Left ventricle myocardium inferior (tissue), 1 donor: ENCODE measurements around the gene C1orf226. TPM values are rescaled to one million over a fixed set of nuclear protein-coding genes. Genes with fewer than 3 reads are reported as not detected.

ENCODE experiments used
- DNase-seq: peaks from one replicate; pipeline ENCODE4 v3.0.0-alpha.2; 2020
- H3K27ac ChIP-seq: fragments of 200-600 bp; replicated peaks from 2 replicates; pipeline ENCODE4 v1.8.0; 2021
- H3K27me3 ChIP-seq: fragments of 200-600 bp; 2 replicates; pipeline ENCODE4 v1.8.0; 2021; ENCODE audit warnings: low read depth
- H3K36me3 ChIP-seq: fragments of 200-600 bp; 2 replicates; pipeline ENCODE4 v1.8.0; 2021
- H3K4me1 ChIP-seq: fragments of 200-600 bp; 2 replicates; pipeline ENCODE4 v1.8.0; 2021
- H3K4me3 ChIP-seq: fragments of 200-600 bp; 2 replicates; pipeline ENCODE4 v1.8.0; 2021; ENCODE audit warnings: mild to moderate bottlenecking, moderate library complexity
- H3K9me3 ChIP-seq: fragments of 200-600 bp; replicated peaks from 2 replicates; pipeline ENCODE4 v1.8.0; 2021
- CTCF ChIP-seq: fragments of 200-600 bp; IDR thresholded peaks from 2 replicates; pipeline ENCODE4 v1.8.0; 2021; ENCODE audit warnings: antibody characterized with exemption, mild to moderate bottlenecking, borderline replicate concordance
- intact Hi-C: fragments of 100-400 bp; cut with micrococcal nuclease; formaldehyde crosslinking; loops from one replicate; pipeline ENCODE4 v1.11.0; 2022
- total RNA-seq: library from RNA; stranded (reverse); fragmentation: NEBNext Ultra II Directional; extraction: Animal tissue kit (Norgen Biotek cat#: 25700); gene quantifications from one replicate; pipeline ENCODE4 v1.2.1, GENCODE V29; 2021
- donor health status: DM: no; HTN: yes; CAD: no; lungs with severe emphysema.

C1orf226 gene
- total RNA-seq, 1 donor from 2014 or later = 8.7 TPM

- intact Hi-C loops = no loop called here
- no peak for TF ChIP-seq CTCF
- Histone ChIP-seq H3K9me3 (no peaks in the 10 kb centered on the region), H3K27ac (no peak overlapping the region), H3K27me3 (peaks cover 59% of the 10 kb centered on the region), H3K4me1 (no peaks in the 10 kb centered on the region), H3K36me3 (no peaks in the 10 kb centered on the region), H3K4me3 (no peak overlapping the region)
- no peak for DNase-seq
Measured at GRCh38 chr1:162396201-162396906, 14.8 kb downstream of the C1orf226 start.

- DNase-seq = no peak
- Histone ChIP-seq H3K27me3 (peaks cover 59% of the 10 kb centered on the region), H3K9me3 (no peaks in the 10 kb centered on the region), H3K4me3 (no peak overlapping the region), H3K4me1 (no peaks in the 10 kb centered on the region), H3K36me3 (no peaks in the 10 kb centered on the region), H3K27ac (no peak overlapping the region)
- intact Hi-C loops = no loop called here
- no peak for TF ChIP-seq CTCF
Measured at GRCh38 chr1:162397039-162397448, 15.5 kb downstream of the C1orf226 start.

GRCh38 chr1:162397943-162398560 is 16.5 kb downstream of the C1orf226 start:
- no peaks in the 10 kb centered on the region for H3K4me1 ChIP-seq
- no peak for DNase-seq
- intact Hi-C loops = no loop called here
- no peak overlapping the region for H3K4me3 ChIP-seq
- no peak for TF ChIP-seq CTCF
- H3K27ac ChIP-seq = no peak overlapping the region
- H3K27me3 ChIP-seq = peaks cover 58% of the 10 kb centered on the region
- H3K36me3 ChIP-seq = no peaks in the 10 kb centered on the region
- no peaks in the 10 kb centered on the region for H3K9me3 ChIP-seq

GRCh38 chr1:162398999-162399580 is 17.6 kb downstream of the C1orf226 start:
- no peaks in the 10 kb centered on the region for H3K4me1 ChIP-seq
- H3K4me3 ChIP-seq = no peak overlapping the region
- H3K36me3 ChIP-seq = no peaks in the 10 kb centered on the region
- DNase-seq = no peak
- no peaks in the 10 kb centered on the region for H3K9me3 ChIP-seq
- no peak for TF ChIP-seq CTCF
- intact Hi-C loops = no loop called here
- peaks cover 52% of the 10 kb centered on the region for H3K27me3 ChIP-seq
- no peak overlapping the region for H3K27ac ChIP-seq

GRCh38 chr1:162400790-162401355 is 19.3 kb downstream of the C1orf226 start:
- Histone ChIP-seq H3K27ac (no peak overlapping the region), H3K4me1 (no peaks in the 10 kb centered on the region), H3K27me3 (peaks cover 37% of the 10 kb centered on the region), H3K9me3 (no peaks in the 10 kb centered on the region), H3K36me3 (no peaks in the 10 kb centered on the region), H3K4me3 (no peak overlapping the region)
- TF ChIP-seq CTCF = no peak
- no peak for DNase-seq
- intact Hi-C loops = no loop called here
